ENCODE results near the gene TMEM108. TPM values are rescaled to one million over a fixed set of nuclear protein-coding genes. Genes with fewer than 3 reads are reported as not detected.

The TMEM108 gene
- total RNA-seq, 1 donor from 2014 or later, result 6.1 TPM

GRCh38 chr3:133303430-133303829 lies 265.2 kb downstream of the TMEM108 start:
- no peak overlapping the region for H3K27ac Mint-ChIP-seq
- no peak for DNase-seq (ENCODE audit: low spot score, unreplicated experiment)
- peaks cover 6% of the 10 kb centered on the region for H3K4me1 Mint-ChIP-seq (ENCODE audit: low read depth)
- H3K27me3 Mint-ChIP-seq, result no peaks in the 10 kb centered on the region
- peaks cover 5% of the 10 kb centered on the region for H3K9me3 Mint-ChIP-seq (ENCODE audit: low read depth)
- H3K36me3 Mint-ChIP-seq (ENCODE audit: insufficient read depth), result peaks cover 1% of the 10 kb centered on the region
- no peak for TF ChIP-seq CTCF (IDR thresholded peaks at IDR 0.05; ENCODE audit: unreplicated experiment)
- H3K4me3 Mint-ChIP-seq (ENCODE audit: low read depth), result no peak overlapping the region

GRCh38 chr3:133317866-133318265 lies 279.7 kb downstream of the TMEM108 start:
- Mint-ChIP-seq H3K9me3 (ENCODE audit: low read depth) (peaks cover 28% of the 10 kb centered on the region), H3K36me3 (ENCODE audit: insufficient read depth) (peaks cover 3% of the 10 kb centered on the region), H3K27me3 (no peaks in the 10 kb centered on the region), H3K4me3 (ENCODE audit: low read depth) (no peak overlapping the region), H3K27ac (no peak overlapping the region), H3K4me1 (ENCODE audit: low read depth) (no peaks in the 10 kb centered on the region)
- TF ChIP-seq CTCF (IDR thresholded peaks at IDR 0.05; ENCODE audit: unreplicated experiment), result no peak
- DNase-seq (ENCODE audit: low spot score, unreplicated experiment), result no peak

- H3K4me3 Mint-ChIP-seq (ENCODE audit: low read depth), result no peak overlapping the region
- no peak for DNase-seq (ENCODE audit: low spot score, unreplicated experiment)
- TF ChIP-seq CTCF (IDR thresholded peaks at IDR 0.05; ENCODE audit: unreplicated experiment), result no peak
- H3K9me3 Mint-ChIP-seq (ENCODE audit: low read depth), result peaks cover 12% of the 10 kb centered on the region
- H3K4me1 Mint-ChIP-seq (ENCODE audit: low read depth), result peaks cover 8% of the 10 kb centered on the region
- H3K36me3 Mint-ChIP-seq (ENCODE audit: insufficient read depth), result peaks cover 1% of the 10 kb centered on the region
- H3K27me3 Mint-ChIP-seq, result no peaks in the 10 kb centered on the region
- no peak overlapping the region for H3K27ac Mint-ChIP-seq
Measured at GRCh38 chr3:133328373-133328772, 290.2 kb downstream of the TMEM108 start.

GRCh38 chr3:133329626-133330025 lies 291.4 kb downstream of the TMEM108 start:
- H3K27ac Mint-ChIP-seq, result no peak overlapping the region
- H3K36me3 Mint-ChIP-seq (ENCODE audit: insufficient read depth), result no peaks in the 10 kb centered on the region
- no peak for TF ChIP-seq CTCF (IDR thresholded peaks at IDR 0.05; ENCODE audit: unreplicated experiment)
- no peak overlapping the region for H3K4me3 Mint-ChIP-seq (ENCODE audit: low read depth)
- peaks cover 5% of the 10 kb centered on the region for H3K9me3 Mint-ChIP-seq (ENCODE audit: low read depth)
- H3K27me3 Mint-ChIP-seq, result no peaks in the 10 kb centered on the region
- no peak for DNase-seq (ENCODE audit: low spot score, unreplicated experiment)
- peaks cover 8% of the 10 kb centered on the region for H3K4me1 Mint-ChIP-seq (ENCODE audit: low read depth)

GRCh38 chr3:133330065-133330464 lies 291.9 kb downstream of the TMEM108 start:
- TF ChIP-seq CTCF (IDR thresholded peaks at IDR 0.05; ENCODE audit: unreplicated experiment), result no peak
- H3K27me3 Mint-ChIP-seq, result no peaks in the 10 kb centered on the region
- H3K9me3 Mint-ChIP-seq (ENCODE audit: low read depth), result peaks cover under 1% of the 10 kb centered on the region
- H3K4me1 Mint-ChIP-seq (ENCODE audit: low read depth), result peaks cover 8% of the 10 kb centered on the region
- no peaks in the 10 kb centered on the region for H3K36me3 Mint-ChIP-seq (ENCODE audit: insufficient read depth)
- no peak overlapping the region for H3K27ac Mint-ChIP-seq
- H3K4me3 Mint-ChIP-seq (ENCODE audit: low read depth), result no peak overlapping the region
- DNase-seq (ENCODE audit: low spot score, unreplicated experiment), result no peak
